ENCODE measurements around the gene PDCD7. TPM values are rescaled to one million over a fixed set of nuclear protein-coding genes. Genes with fewer than 3 reads are reported as not detected.

The PDCD7 gene
- total RNA-seq, 1 donor from 2014 or later: 34.5 TPM

GRCh38 chr15:65091946-65092770, 41.5 kb downstream of the PDCD7 start:
- DNase-seq (ENCODE audit: low spot score in 2 of 2, unreplicated experiment in 2 of 2): no peak
- Mint-ChIP-seq H3K27me3 (ENCODE audit: low read depth) (no peaks in the 10 kb centered on the region), H3K4me1 (peaks cover 22% of the 10 kb centered on the region), H3K27ac (peak overlapping the region; percentile 67), H3K4me3 (no peak overlapping the region), H3K36me3 (peaks cover 2% of the 10 kb centered on the region), H3K9me3 (no peaks in the 10 kb centered on the region)
- no peak for TF ChIP-seq CTCF (IDR thresholded peaks at IDR 0.05; ENCODE audit: unreplicated experiment)

- Mint-ChIP-seq H3K27ac (peak overlapping the region; percentile 64), H3K4me3 (no peak overlapping the region), H3K4me1 (peaks cover 36% of the 10 kb centered on the region), H3K9me3 (no peaks in the 10 kb centered on the region), H3K36me3 (no peaks in the 10 kb centered on the region), H3K27me3 (ENCODE audit: low read depth) (peaks cover 18% of the 10 kb centered on the region)
- DNase-seq (ENCODE audit: low spot score in 2 of 2, unreplicated experiment in 2 of 2): no peak
- TF ChIP-seq CTCF (IDR thresholded peaks at IDR 0.05; ENCODE audit: unreplicated experiment): no peak
Observed at GRCh38 chr15:65089206-65089824, 44.3 kb downstream of the PDCD7 start.

GRCh38 chr15:65088643-65089021, 45.0 kb downstream of the PDCD7 start:
- no peak overlapping the region for H3K4me3 Mint-ChIP-seq
- no peaks in the 10 kb centered on the region for H3K9me3 Mint-ChIP-seq
- TF ChIP-seq CTCF (IDR thresholded peaks at IDR 0.05; ENCODE audit: unreplicated experiment): no peak
- peaks cover 42% of the 10 kb centered on the region for H3K4me1 Mint-ChIP-seq
- H3K36me3 Mint-ChIP-seq: no peaks in the 10 kb centered on the region
- H3K27ac Mint-ChIP-seq: no peak overlapping the region
- H3K27me3 Mint-ChIP-seq (ENCODE audit: low read depth): peaks cover 25% of the 10 kb centered on the region
- no peak for DNase-seq (ENCODE audit: low spot score in 2 of 2, unreplicated experiment in 2 of 2)

- H3K27me3 Mint-ChIP-seq (ENCODE audit: low read depth): peaks cover 25% of the 10 kb centered on the region
- no peak overlapping the region for H3K4me3 Mint-ChIP-seq
- H3K9me3 Mint-ChIP-seq: no peaks in the 10 kb centered on the region
- no peaks in the 10 kb centered on the region for H3K36me3 Mint-ChIP-seq
- TF ChIP-seq CTCF (IDR thresholded peaks at IDR 0.05; ENCODE audit: unreplicated experiment): no peak
- H3K4me1 Mint-ChIP-seq: peaks cover 48% of the 10 kb centered on the region
- no peak for DNase-seq (ENCODE audit: low spot score in 2 of 2, unreplicated experiment in 2 of 2)
- peak overlapping the region; percentile 57 for H3K27ac Mint-ChIP-seq
Observed at GRCh38 chr15:65087873-65088642, 45.5 kb downstream of the PDCD7 start.

GRCh38 chr15:65087411-65087810, 46.2 kb downstream of the PDCD7 start:
- Mint-ChIP-seq H3K27ac (no peak overlapping the region), H3K4me3 (no peak overlapping the region), H3K36me3 (no peaks in the 10 kb centered on the region), H3K4me1 (peaks cover 54% of the 10 kb centered on the region), H3K27me3 (ENCODE audit: low read depth) (peaks cover 25% of the 10 kb centered on the region), H3K9me3 (no peaks in the 10 kb centered on the region)
- no peak for DNase-seq (ENCODE audit: low spot score in 2 of 2, unreplicated experiment in 2 of 2)
- no peak for TF ChIP-seq CTCF (IDR thresholded peaks at IDR 0.05; ENCODE audit: unreplicated experiment)

Measured in mesothelial cell of epicardium (in vitro differentiated cells).